K562 (cell line): ENCODE results near the gene DBH.

Experiments used
- EGR1 ChIP-seq: fragments of 450-650 bp; conservative IDR thresholded peaks from 2 replicates; pipeline ENCODE4 v1.6.1; 2017; ENCODE audit warnings: mild to moderate bottlenecking
- EZH2 ChIP-seq: IDR thresholded peaks from 2 replicates; pipeline ENCODE4 v1.6.1; 2012; ENCODE audit warnings: low read depth, mild to moderate bottlenecking, inconsistent platforms, low read length, borderline replicate concordance
- FIP1L1 ChIP-seq: fragments of 200-400 bp; formaldehyde crosslinking; IDR thresholded peaks from 2 replicates; pipeline ENCODE4 v1.6.1; 2018; ENCODE audit warnings: mild to moderate bottlenecking, low read depth, low read length; ENCODE audit not compliant: poor library complexity, severe bottlenecking
- GABPA ChIP-seq: fragments of 200-800 bp; sonication (Bioruptor generic); conservative IDR thresholded peaks from 2 replicates; pipeline ENCODE4 v1.6.1; 2016; ENCODE audit warnings: low read depth, missing genetic modification characterization, missing compliant biosample characterization
- MTA3 ChIP-seq: fragments of 450-650 bp; formaldehyde crosslinking; IDR thresholded peaks from 2 replicates; pipeline ENCODE4 v1.6.1; 2017; ENCODE audit warnings: mild to moderate bottlenecking, borderline replicate concordance
- MYNN ChIP-seq, 2 experiments: sonication (generic); formaldehyde crosslinking in 1 of 2; IDR thresholded peaks; 2 replicates each; pipeline versions ENCODE4 v1.5.0 to v1.6.1; 2016 to 2020; ENCODE audit warnings: antibody characterized with exemption in 1 of 2, missing genetic modification reagents in 1 of 2
- NFATC3 ChIP-seq: fragments of 450-650 bp; IDR thresholded peaks from 2 replicates; pipeline ENCODE4 v1.6.1; 2017; ENCODE audit warnings: mild to moderate bottlenecking
- NR2F6 ChIP-seq: fragments of 450-650 bp; formaldehyde crosslinking; IDR thresholded peaks from 2 replicates; pipeline ENCODE4 v1.4.0; 2020; ENCODE audit warnings: mild to moderate bottlenecking
- SIN3A ChIP-seq, 2 experiments: fragments of 150-350 bp in 1 of 2; IDR thresholded peaks; 2 replicates each; pipeline ENCODE4 v1.6.1; 2011 to 2016; ENCODE audit warnings: borderline replicate concordance in 2 of 2, low read depth in 2 of 2, low read length in 2 of 2, mild to moderate bottlenecking in 2 of 2, moderate library complexity in 2 of 2; ENCODE audit not compliant: control insufficient read depth in 1 of 2
- TF ChIP-seq, protein P1 (sequence below): sonication (generic); formaldehyde crosslinking; IDR thresholded peaks from 2 replicates; pipeline ENCODE4 v1.8.1; 2022; ENCODE audit warnings: missing genetic modification reagents
- TF ChIP-seq, protein P2 (sequence below): fragments of 450-650 bp; formaldehyde crosslinking; IDR thresholded peaks from 2 replicates; pipeline ENCODE4 v1.4.0; 2022; ENCODE audit warnings: missing genetic modification characterization
- TF ChIP-seq, protein P3 (sequence below), 3 experiments: IDR thresholded peaks in 2 of 3; conservative IDR thresholded peaks in 1 of 3; 2 replicates each; pipeline ENCODE4 v1.5.1; 2011 to 2012; ENCODE audit warnings: low read length in 3 of 3, mild to moderate bottlenecking in 3 of 3, control low read depth in 2 of 3, improper control_type of control experiment in 1 of 3, inconsistent platforms in 1 of 3, low read depth in 1 of 3, mixed read lengths in 1 of 3, moderate library complexity in 1 of 3; ENCODE audit not compliant: insufficient read depth in 2 of 3

DNA sequence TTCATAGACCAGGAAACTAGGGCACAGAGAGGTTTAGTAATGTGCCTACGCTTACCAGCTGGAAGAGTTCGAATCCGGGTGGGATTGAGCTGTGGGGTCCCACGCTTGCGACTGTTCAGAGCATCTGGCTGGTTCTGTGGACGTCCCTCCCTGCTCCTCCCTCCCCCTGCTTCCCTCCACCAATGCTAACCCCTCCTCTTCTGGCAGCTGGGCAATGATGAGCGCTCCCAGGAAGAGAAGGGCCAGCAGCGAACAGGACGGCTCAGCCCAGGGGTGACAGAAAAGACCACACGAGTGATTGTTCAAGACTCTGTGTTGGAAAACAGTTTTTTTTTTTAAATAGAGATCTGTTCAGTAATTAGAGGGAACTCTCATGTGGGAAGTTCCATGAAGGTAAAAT, 33.9 kb upstream of the DBH start:
- no peak for TF ChIP-seq FIP1L1
- TF ChIP-seq GABPA (tag) = no peak
- TF ChIP-seq, protein P1, sequence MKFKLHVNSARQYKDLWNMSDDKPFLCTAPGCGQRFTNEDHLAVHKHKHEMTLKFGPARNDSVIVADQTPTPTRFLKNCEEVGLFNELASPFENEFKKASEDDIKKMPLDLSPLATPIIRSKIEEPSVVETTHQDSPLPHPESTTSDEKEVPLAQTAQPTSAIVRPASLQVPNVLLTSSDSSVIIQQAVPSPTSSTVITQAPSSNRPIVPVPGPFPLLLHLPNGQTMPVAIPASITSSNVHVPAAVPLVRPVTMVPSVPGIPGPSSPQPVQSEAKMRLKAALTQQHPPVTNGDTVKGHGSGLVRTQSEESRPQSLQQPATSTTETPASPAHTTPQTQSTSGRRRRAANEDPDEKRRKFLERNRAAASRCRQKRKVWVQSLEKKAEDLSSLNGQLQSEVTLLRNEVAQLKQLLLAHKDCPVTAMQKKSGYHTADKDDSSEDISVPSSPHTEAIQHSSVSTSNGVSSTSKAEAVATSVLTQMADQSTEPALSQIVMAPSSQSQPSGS (CRISPR knock-in tag) = no peak
- TF ChIP-seq NR2F6 (CRISPR knock-in tag) = no peak
- no peak for TF ChIP-seq EZH2
- no peak for TF ChIP-seq EGR1
- no peak for TF ChIP-seq NFATC3
- TF ChIP-seq MTA3 = no peak
- TF ChIP-seq SIN3A (IDR thresholded peaks at IDR 0.05; ENCODE audit: borderline replicate concordance in 2 of 2, control insufficient read depth in 1 of 2, low read depth in 2 of 2, low read length in 2 of 2) = no peak
- TF ChIP-seq, protein P2, sequence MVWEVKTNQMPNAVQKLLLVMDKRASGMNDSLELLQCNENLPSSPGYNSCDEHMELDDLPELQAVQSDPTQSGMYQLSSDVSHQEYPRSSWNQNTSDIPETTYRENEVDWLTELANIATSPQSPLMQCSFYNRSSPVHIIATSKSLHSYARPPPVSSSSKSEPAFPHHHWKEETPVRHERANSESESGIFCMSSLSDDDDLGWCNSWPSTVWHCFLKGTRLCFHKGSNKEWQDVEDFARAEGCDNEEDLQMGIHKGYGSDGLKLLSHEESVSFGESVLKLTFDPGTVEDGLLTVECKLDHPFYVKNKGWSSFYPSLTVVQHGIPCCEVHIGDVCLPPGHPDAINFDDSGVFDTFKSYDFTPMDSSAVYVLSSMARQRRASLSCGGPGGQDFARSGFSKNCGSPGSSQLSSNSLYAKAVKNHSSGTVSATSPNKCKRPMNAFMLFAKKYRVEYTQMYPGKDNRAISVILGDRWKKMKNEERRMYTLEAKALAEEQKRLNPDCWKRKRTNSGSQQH = no peak
- TF ChIP-seq, protein P3, sequence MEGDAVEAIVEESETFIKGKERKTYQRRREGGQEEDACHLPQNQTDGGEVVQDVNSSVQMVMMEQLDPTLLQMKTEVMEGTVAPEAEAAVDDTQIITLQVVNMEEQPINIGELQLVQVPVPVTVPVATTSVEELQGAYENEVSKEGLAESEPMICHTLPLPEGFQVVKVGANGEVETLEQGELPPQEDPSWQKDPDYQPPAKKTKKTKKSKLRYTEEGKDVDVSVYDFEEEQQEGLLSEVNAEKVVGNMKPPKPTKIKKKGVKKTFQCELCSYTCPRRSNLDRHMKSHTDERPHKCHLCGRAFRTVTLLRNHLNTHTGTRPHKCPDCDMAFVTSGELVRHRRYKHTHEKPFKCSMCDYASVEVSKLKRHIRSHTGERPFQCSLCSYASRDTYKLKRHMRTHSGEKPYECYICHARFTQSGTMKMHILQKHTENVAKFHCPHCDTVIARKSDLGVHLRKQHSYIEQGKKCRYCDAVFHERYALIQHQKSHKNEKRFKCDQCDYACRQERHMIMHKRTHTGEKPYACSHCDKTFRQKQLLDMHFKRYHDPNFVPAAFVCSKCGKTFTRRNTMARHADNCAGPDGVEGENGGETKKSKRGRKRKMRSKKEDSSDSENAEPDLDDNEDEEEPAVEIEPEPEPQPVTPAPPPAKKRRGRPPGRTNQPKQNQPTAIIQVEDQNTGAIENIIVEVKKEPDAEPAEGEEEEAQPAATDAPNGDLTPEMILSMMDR (IDR thresholded peaks at IDR 0.05 in 2 of 3, conservative IDR thresholded peaks at IDR 0.05 in 1 of 3; ENCODE audit: insufficient read depth in 2 of 3, low read depth in 1 of 3, low read length in 3 of 3) = no peak
- no peak for TF ChIP-seq MYNN (IDR thresholded peaks at IDR 0.05)
- no peak for TF ChIP-seq MYNN (CRISPR knock-in tag; IDR thresholded peaks at IDR 0.05)
